Globus pallidus (tissue), 1 donor: ENCODE data around the gene INTS1.

ENCODE experiments used
- DNase-seq: peaks from one replicate; pipeline ENCODE4 v3.0.0-alpha.2; 2015; ENCODE audit warnings: low spot score

The INTS1 gene

GRCh38 chr7:1431226-1431625 lies 73.0 kb downstream of the INTS1 start:
- no peak for DNase-seq

- no peak for DNase-seq
These were observed 73.9 kb downstream of the INTS1 start for GRCh38 chr7:1430056-1430845.

DNA sequence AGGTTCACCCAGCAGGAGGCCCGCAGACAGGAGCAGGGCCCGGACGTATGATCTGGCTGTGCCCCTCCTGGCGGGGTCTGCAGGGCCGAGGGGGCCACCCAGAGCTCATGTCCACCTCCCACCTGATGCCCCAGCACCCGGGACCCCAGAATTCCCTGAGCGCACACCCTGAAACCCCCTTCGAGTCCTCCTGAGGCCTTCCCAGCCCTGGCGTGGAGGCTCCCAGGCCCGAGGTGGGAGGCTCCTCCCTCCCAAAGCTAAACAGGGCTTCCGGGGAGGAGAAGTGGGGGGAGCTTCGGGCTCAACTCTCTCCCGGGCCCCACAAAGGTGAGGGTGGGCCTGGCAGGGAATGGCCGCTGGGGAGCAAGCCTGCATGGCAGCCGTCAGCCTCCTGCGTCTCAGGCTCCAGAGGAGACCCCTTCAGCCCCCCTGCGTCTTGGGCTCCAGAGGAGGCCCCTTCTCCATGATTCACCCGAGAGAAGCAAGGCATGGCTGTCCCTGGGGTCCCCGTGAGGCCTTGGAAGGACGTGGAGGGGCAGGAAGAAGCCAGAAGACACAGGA lies 75.2 kb downstream of the INTS1 start:
- DNase-seq: no peak

GRCh38 chr7:1427064-1427657 lies 77.0 kb downstream of the INTS1 start:
- DNase-seq: no peak

DNA sequence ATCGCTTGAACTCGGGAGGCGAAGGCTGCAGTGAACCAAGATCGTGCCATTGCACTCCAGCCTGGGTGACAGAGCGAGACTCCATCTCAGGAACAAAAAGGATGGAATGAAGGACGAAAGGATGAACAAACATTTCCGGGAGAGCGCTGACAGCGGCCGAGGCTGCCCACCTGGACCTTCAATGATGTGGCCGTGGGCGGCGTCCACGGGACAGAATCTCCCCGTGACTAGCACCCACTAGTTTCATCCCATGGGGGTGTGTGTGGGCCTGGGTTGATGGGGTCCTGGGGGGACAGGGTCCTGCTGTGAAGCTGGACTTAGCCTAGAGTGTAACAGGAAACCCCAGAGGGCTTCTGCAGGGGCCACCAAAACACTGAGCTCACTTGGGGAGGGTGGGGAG lies 77.7 kb downstream of the INTS1 start:
- DNase-seq: no peak

- DNase-seq: no peak
These were observed 78.7 kb downstream of the INTS1 start for GRCh38 chr7:1425292-1426136.

DNA sequence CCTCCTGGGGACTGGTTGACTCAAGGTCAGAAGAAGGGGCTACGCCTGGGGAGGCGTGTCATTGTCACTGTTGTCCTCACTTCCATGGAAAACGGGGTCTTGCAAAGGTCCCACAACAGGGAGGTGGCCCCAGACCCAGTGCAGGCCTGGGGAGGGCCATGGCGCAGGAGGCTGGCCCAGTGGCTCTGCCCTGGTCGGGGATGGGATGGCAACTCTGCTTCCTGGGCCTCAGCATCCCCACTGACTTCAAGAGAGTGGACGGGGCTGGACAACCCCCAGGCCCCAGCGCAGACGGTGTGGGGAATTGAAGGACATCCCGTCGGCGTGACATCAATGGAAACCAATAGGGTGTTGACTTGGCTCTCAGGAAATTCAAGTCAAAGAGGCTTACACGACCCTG lies 80.1 kb downstream of the INTS1 start:
- DNase-seq: no peak

DNA sequence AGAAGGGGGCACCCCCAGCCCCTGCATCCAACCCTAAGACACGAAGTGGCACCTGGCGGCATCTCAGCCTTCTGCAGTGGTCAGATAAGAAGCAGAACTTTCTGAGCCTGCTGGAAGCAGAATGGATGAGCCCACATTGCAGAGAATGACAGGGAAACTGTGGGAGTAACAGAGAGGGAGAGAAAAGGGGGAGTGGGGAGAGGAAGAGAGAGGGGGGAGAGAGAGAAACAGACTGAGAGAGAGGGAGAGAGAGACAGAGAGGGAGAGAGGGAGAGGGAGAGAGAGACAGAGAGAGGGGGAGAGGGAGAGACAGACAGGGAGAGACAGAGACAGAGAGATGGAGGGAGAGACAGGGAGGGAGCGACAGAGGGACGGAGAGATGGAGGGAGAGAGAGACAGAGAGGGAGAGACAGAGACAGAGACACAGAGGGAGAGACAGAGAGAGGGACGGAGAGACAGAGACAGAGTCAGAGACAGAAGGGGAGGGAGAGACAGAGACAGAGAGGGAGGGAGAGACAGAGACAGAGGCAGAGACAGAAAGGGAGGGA lies 80.9 kb downstream of the INTS1 start:
- DNase-seq: no peak

GRCh38 chr7:1422512-1423263 lies 81.5 kb downstream of the INTS1 start:
- no peak for DNase-seq

- DNase-seq: no peak
These were observed 82.2 kb downstream of the INTS1 start for GRCh38 chr7:1421946-1422345.

GRCh38 chr7:1421020-1421790 lies 83.0 kb downstream of the INTS1 start:
- DNase-seq: no peak
